HCT116 (cell line): ENCODE data around the gene A2M. TPM values are rescaled to one million over a fixed set of nuclear protein-coding genes. Genes with fewer than 3 reads are reported as not detected.

ENCODE experiments used
- ATAC-seq: fragments of 200-7000 bp; cut with Tn5 transposase; 2 replicates; pipeline ENCODE4 v1.9.1; 2020; ENCODE audit warnings: mild to moderate bottlenecking, moderate library complexity
- BruUV-seq: library from RNA; stranded (reverse); fragments of 400-500 nt; replicated peaks from 2 replicates; lab custom pipeline; 2021; lab: Mats Ljungman, UMichigan
- CTCF ChIA-PET: fragments of 300-600 bp; sonication (Branson Sonifier 250); formaldehyde crosslinking; loops from one replicate; lab custom pipeline; 2021; ENCODE audit warnings: antibody characterized with exemption; lab: Charles Lee
- POLR2A ChIA-PET: fragments of 300-600, 350-600 bp; sonication (Branson Sonifier 250); formaldehyde crosslinking; loops from one replicate; lab custom pipeline; 2021; ENCODE audit warnings: antibody characterized with exemption; lab: Charles Lee
- RAD21 ChIA-PET, 2 experiments: fragments of 300-600 bp; sonication (Branson Sonifier 250); formaldehyde crosslinking; loops; one replicate each; lab custom pipeline; 2023; ENCODE audit warnings: low total read pairs in 2 of 2; ENCODE audit not compliant: uncharacterized antibody in 2 of 2, unreplicated experiment in 2 of 2, low non-redundant PET in 1 of 2; lab: Charles Lee
- DNase-seq: peaks from one replicate; pipeline ENCODE4 v3.0.0-alpha.2; 2010; ENCODE audit warnings: low read depth, low spot score
- H2AFZ ChIP-seq: fragments of 200-600 bp; shearing (Covaris generic), sonication (generic); 2 replicates; pipeline ENCODE4 v1.6.1; 2017; ENCODE audit warnings: low read depth, mixed run types, mixed read lengths, antibody characterized with exemption, low read length; ENCODE audit not compliant: poor library complexity, severe bottlenecking
- H3K27ac ChIP-seq: 2 replicates; pipeline ENCODE4 v1.5.1; 2012; ENCODE audit warnings: low read depth, low read length
- H3K27me3 ChIP-seq: fragments of 200-600 bp; sonication (generic); 2 replicates; pipeline ENCODE4 v1.6.1; 2016; ENCODE audit warnings: mixed run types, low read length, mixed read lengths; ENCODE audit not compliant: insufficient read depth
- H3K36me3 ChIP-seq, 2 experiments: fragments of 200-500 bp in 1 of 2; fragments of 200-600 bp in 1 of 2; sonication (Bioruptor generic) in 1 of 2; sonication (generic) in 1 of 2; 2 replicates each; pipeline versions ENCODE4 v1.5.1 to v1.6.1; 2014 to 2016; ENCODE audit warnings: low read length in 2 of 2, inconsistent platforms in 1 of 2, mixed read lengths in 1 of 2, mixed run types in 1 of 2; ENCODE audit not compliant: insufficient read depth in 2 of 2, control insufficient read depth in 1 of 2
- H3K4me1 ChIP-seq, 2 experiments: fragments of 200-600 bp in 1 of 2; sonication (generic) in 1 of 2; 2 replicates each; pipeline versions ENCODE4 v1.5.1 to v1.6.1; 2012 to 2017; ENCODE audit warnings: low read length in 2 of 2, inconsistent platforms in 1 of 2, mild to moderate bottlenecking in 1 of 2, mixed read lengths in 1 of 2, mixed run types in 1 of 2, moderate library complexity in 1 of 2; ENCODE audit not compliant: insufficient read depth in 2 of 2, control insufficient read depth in 1 of 2
- H3K4me2 ChIP-seq: fragments of 200-600 bp; sonication (generic); 2 replicates; pipeline ENCODE4 v1.6.1; 2017; ENCODE audit warnings: mixed run types, low read length, mixed read lengths
- H3K4me3 ChIP-seq, 2 experiments: fragments of 200-600 bp in 1 of 2; sonication (generic) in 1 of 2; replicated peaks in 1 of 2; 2 replicates each; pipeline ENCODE4 v1.5.1; 2011 to 2016; ENCODE audit warnings: low read length in 2 of 2, control low read depth in 1 of 2, low read depth in 1 of 2, mild to moderate bottlenecking in 1 of 2, mixed read lengths in 1 of 2, mixed run types in 1 of 2
- H3K79me2 ChIP-seq: fragments of 200-600 bp; sonication (generic); 2 replicates; pipeline ENCODE4 v1.6.1; 2017; ENCODE audit warnings: mild to moderate bottlenecking, mixed run types, low read length, moderate library complexity, mixed read lengths; ENCODE audit not compliant: insufficient read depth
- H3K9ac ChIP-seq: fragments of 200-600 bp; sonication (generic); 2 replicates; pipeline ENCODE4 v1.6.1; 2016; ENCODE audit warnings: low read length, mixed read lengths
- H3K9me2 ChIP-seq: fragments of 200-600 bp; sonication (generic), shearing (Covaris generic); 2 replicates; pipeline ENCODE4 v1.6.1; 2017; ENCODE audit warnings: mixed run types, mild to moderate bottlenecking, moderate library complexity; ENCODE audit not compliant: insufficient read depth
- H3K9me3 ChIP-seq, 2 experiments: fragments of 200-500 bp in 1 of 2; fragments of 200-600 bp in 1 of 2; sonication (Bioruptor generic) in 1 of 2; sonication (generic) in 1 of 2; 2 replicates each; pipeline ENCODE4 v1.6.1; 2014 to 2017; ENCODE audit warnings: low read length in 2 of 2, mixed read lengths in 2 of 2, inconsistent platforms in 1 of 2, low read depth in 1 of 2, mild to moderate bottlenecking in 1 of 2, mixed run types in 1 of 2, moderate library complexity in 1 of 2; ENCODE audit not compliant: control insufficient read depth in 1 of 2, insufficient read depth in 1 of 2
- H4K20me1 ChIP-seq: fragments of 200-600 bp; sonication (generic), shearing (Covaris generic); 2 replicates; pipeline ENCODE4 v1.6.1; 2017; ENCODE audit warnings: mixed run types, mild to moderate bottlenecking, moderate library complexity; ENCODE audit not compliant: insufficient read depth
- CEBPB ChIP-seq: IDR thresholded peaks from 2 replicates; pipeline ENCODE4 v1.6.1; 2012; ENCODE audit warnings: low read depth
- CTCF ChIP-seq, 3 experiments: fragments of 200-600 bp in 1 of 3; sonication (generic) in 1 of 3; IDR thresholded peaks in 2 of 3; conservative IDR thresholded peaks in 1 of 3; 2 replicates each; pipeline ENCODE4 v1.5.1; 2012 to 2017; ENCODE audit warnings: low read depth in 2 of 3, low read length in 2 of 3, antibody characterized with exemption in 1 of 3, borderline replicate concordance in 1 of 3, control low read depth in 1 of 3, mild to moderate bottlenecking in 1 of 3, mixed read lengths in 1 of 3, mixed run types in 1 of 3, moderate library complexity in 1 of 3; ENCODE audit not compliant: insufficient read depth in 1 of 3
- EGR1 ChIP-seq: IDR thresholded peaks from 2 replicates; pipeline ENCODE4 v1.6.1; 2012; ENCODE audit warnings: low read depth
- ELF1 ChIP-seq: IDR thresholded peaks from 2 replicates; pipeline ENCODE4 v1.6.1; 2012; ENCODE audit warnings: low read depth, borderline replicate concordance
- EZH2 ChIP-seq: fragments of 200-600 bp; sonication (generic); IDR thresholded peaks from 2 replicates; pipeline ENCODE4 v1.6.1; 2017; ENCODE audit warnings: antibody characterized with exemption, mixed run types
- EZH2phosphoT487 ChIP-seq: fragments of 200-600 bp; IDR thresholded peaks from 2 replicates; pipeline ENCODE4 v1.6.1; 2018; ENCODE audit warnings: antibody characterized with exemption, borderline replicate concordance
- FOSL1 ChIP-seq: IDR thresholded peaks from 2 replicates; pipeline ENCODE4 v1.6.1; 2012; ENCODE audit warnings: low read depth
- JUND ChIP-seq: IDR thresholded peaks from 2 replicates; pipeline ENCODE4 v1.6.1; 2012
- MAX ChIP-seq: IDR thresholded peaks from 2 replicates; pipeline ENCODE4 v1.6.1; 2012
- POLR2A ChIP-seq: IDR thresholded peaks from 2 replicates; pipeline ENCODE4 v1.7.0; 2011; ENCODE audit warnings: borderline replicate concordance; ENCODE audit not compliant: insufficient read depth, insufficient read length; ENCODE audit errors: extremely low read depth
- RAD21 ChIP-seq: IDR thresholded peaks from 2 replicates; pipeline ENCODE4 v1.6.1; 2012; ENCODE audit warnings: low read depth, mild to moderate bottlenecking
- REST ChIP-seq: IDR thresholded peaks from 2 replicates; pipeline ENCODE4 v1.6.1; 2012; ENCODE audit warnings: low read depth
- SIN3A ChIP-seq: IDR thresholded peaks from 2 replicates; pipeline ENCODE4 v1.6.1; 2012; ENCODE audit warnings: low read depth
- TCF7L2 ChIP-seq: IDR thresholded peaks from 2 replicates; pipeline ENCODE4 v1.7.0; 2011; ENCODE audit warnings: borderline replicate concordance, inconsistent platforms; ENCODE audit not compliant: insufficient read depth, insufficient read length; ENCODE audit errors: extremely low read depth
- intact Hi-C: fragments of 100-400 bp; cut with micrococcal nuclease; formaldehyde crosslinking; loops from 2 replicates; pipeline ENCODE4 v1.10.0; 2022
- total RNA-seq: library from RNA; stranded (reverse); gene quantifications from one replicate; pipeline ENCODE4 v1.2.1, GENCODE V29; 2021; ENCODE audit not compliant: unreplicated experiment

A2M gene
- total RNA-seq, 1 experiment from 2014 or later: 3.0 TPM

GRCh38 chr12:9048930-9049329 is 66.8 kb downstream of the A2M start:
- intact Hi-C loops: loop anchor here (1.0 to 5.0 kb wide), 4 partner anchors 97 to 505 kb away; no protein-coding TSS in a partner anchor
- ATAC-seq (no peak), DNase-seq (no peak)
- H2AFZ ChIP-seq: no peak overlapping the region
- H3K36me3 ChIP-seq: no peaks in the 10 kb centered on the region
- no peaks in the 10 kb centered on the region for H4K20me1 ChIP-seq
- RAD21 ChIA-PET: interaction anchor here (0.6 to 1.9 kb wide), 5 partner anchors 15 to 505 kb away, joined by 3 to 9 read pairs (median 4); no protein-coding TSS in a partner anchor
- H3K27ac ChIP-seq: no peak overlapping the region
- no peaks in the 10 kb centered on the region for H3K9me2 ChIP-seq
- no peaks in the 10 kb centered on the region for H3K79me2 ChIP-seq
- no peak overlapping the region for H3K4me2 ChIP-seq
- H3K4me3 ChIP-seq: no peak overlapping the region
- BruUV-seq: no TSS peak
- no peak for TF ChIP-seq REST
- TF ChIP-seq ELF1: no peak
- no peak for TF ChIP-seq EZH2
- no peak for TF ChIP-seq CTCF (IDR thresholded peaks at IDR 0.05 in 2 of 3, conservative IDR thresholded peaks at IDR 0.05 in 1 of 3; ENCODE audit: borderline replicate concordance in 1 of 3, insufficient read depth in 1 of 3, low read depth in 2 of 3, low read length in 2 of 3)
- TF ChIP-seq CEBPB: no peak
- TF ChIP-seq EZH2phosphoT487: no peak
- no peak for TF ChIP-seq JUND
- no peak for TF ChIP-seq RAD21
- TF ChIP-seq SIN3A: no peak
- no peak for TF ChIP-seq EGR1
- TF ChIP-seq POLR2A: no peak
- no peak for TF ChIP-seq TCF7L2
- no peak for TF ChIP-seq FOSL1
- no peak for TF ChIP-seq MAX
- H3K4me1 ChIP-seq: no peaks in the 10 kb centered on the region
- H3K9me3 ChIP-seq: no peaks in the 10 kb centered on the region
- POLR2A ChIA-PET: interaction anchor here (1.3 kb wide), 3 partner anchors 15 to 367 kb away, joined by 3 to 5 read pairs (median 4); partner anchors contain the start of gene M6PR
- H3K27me3 ChIP-seq: peaks cover 5% of the 10 kb centered on the region; the same call in 1 of the 2 replicates
- CTCF ChIA-PET: interaction anchor here (0.8 to 3.4 kb wide), 23 partner anchors 7 to 548 kb away, joined by 3 to 31 read pairs (median 5); partner anchors contain the start of gene M6PR
- no peak overlapping the region for H3K9ac ChIP-seq
